Prostate gland (tissue), 2 donors: Measurements from ENCODE around the gene BSND. TPM values are rescaled to one million over a fixed set of nuclear protein-coding genes. Genes with fewer than 3 reads are reported as not detected.
A peak's percentile ranks its signal among the peaks of the same experiment; 100 is the strongest.

Experiments used
- DNase-seq: peaks from one replicate; pipeline ENCODE4 v3.0.0-alpha.2; 2019; ENCODE audit warnings: low spot score
- H3K27ac ChIP-seq, 2 donors: fragments of 200-600 bp; sonication (generic); 2 replicates each; pipeline ENCODE4 v1.5.1; 2017 to 2019
- H3K27me3 ChIP-seq: fragments of 200-600 bp; sonication (generic); replicated peaks from 2 replicates; pipeline ENCODE4 v1.5.1; 2019; ENCODE audit not compliant: insufficient read depth
- H3K36me3 ChIP-seq, 2 donors: fragments of 200-600 bp; sonication (generic); 1 replicate in 1 of 2; 2 replicates in 1 of 2; pipeline versions ENCODE4 v1.5.1 to v1.8.1; 2017 to 2019
- H3K4me1 ChIP-seq: fragments of 200-600 bp; sonication (generic); replicated peaks from 2 replicates; pipeline ENCODE4 v1.5.1; 2019
- H3K4me3 ChIP-seq, 2 donors: fragments of 200-600 bp; sonication (generic); 2 replicates each; pipeline ENCODE4 v1.5.1; 2017 to 2019
- H3K9me3 ChIP-seq: fragments of 200-600 bp; sonication (generic); 2 replicates; pipeline ENCODE4 v1.5.1; 2017
- CTCF ChIP-seq, 4 experiments: fragments of 200-600 bp in 2 of 4; fragments of 450-650 bp in 2 of 4; sonication (generic) in 2 of 4; IDR thresholded peaks; 1 replicate in 3 of 4; 2 replicates in 1 of 4; pipeline ENCODE4 v1.5.1; 2016 to 2019; ENCODE audit warnings: antibody characterized with exemption in 4 of 4, mild to moderate bottlenecking in 2 of 4, moderate library complexity in 2 of 4
- POLR2A ChIP-seq: fragments of 450-650 bp; IDR thresholded peaks from one replicate; pipeline ENCODE4 v1.6.1; 2016; ENCODE audit warnings: antibody characterized with exemption, mild to moderate bottlenecking
- POLR2AphosphoS5 ChIP-seq: sonication (generic); formaldehyde crosslinking; IDR thresholded peaks from one replicate; pipeline ENCODE4 v1.6.1; 2017; ENCODE audit warnings: antibody characterized with exemption
- WGBS: methylation state at CpG from one replicate; pipeline ENCODE4 v1.1.5; 2018; 5-methylcytosine and 5-hydroxymethylcytosine counted together
- intact Hi-C: fragments of 100-400 bp; cut with DNase I; formaldehyde crosslinking; loops from one replicate; pipeline ENCODE4 v1.14.2; 2022
- total RNA-seq, 2 donors: library from RNA; depleted of rRNA; stranded (reverse); fragments of >200 nt; gene quantifications; one replicate each; pipeline ENCODE4 v1.1.0, GENCODE V29; 2016

BSND gene
- total RNA-seq, 2 donors from 2014 or later = 0.11 TPM; not detected in 1

GRCh38 chr1:55038974-55039341, 40.2 kb downstream of the BSND start:
- no peak overlapping the region for H3K27ac ChIP-seq
- H3K4me3 ChIP-seq = no peak overlapping the region
- TF ChIP-seq POLR2A (no peak), POLR2AphosphoS5 (no peak), CTCF (IDR thresholded peaks at IDR 0.05) (no peak)
- DNase-seq = no peak
- H3K27me3 ChIP-seq = peaks cover 11% of the 10 kb centered on the region
- no peaks in the 10 kb centered on the region for H3K9me3 ChIP-seq
- H3K36me3 ChIP-seq = no peaks in the 10 kb centered on the region
- 42% methylated on average over 9 of the region's 9 CpGs for WGBS
- H3K4me1 ChIP-seq = no peaks in the 10 kb centered on the region
- intact Hi-C loops = no loop called here

- intact Hi-C loops = no loop called here
- H3K27me3 ChIP-seq = peaks cover 11% of the 10 kb centered on the region
- peak within 1 kb of the TSS in 1 of 2 donors; percentile 13 for H3K4me3 ChIP-seq
These were observed 40.8 kb downstream of the BSND start, which contains the start of gene PCSK9 for GRCh38 chr1:55039342-55040082. PCSK9 (plus strand) TSS chr1:55039548; CDS start chr1:55039838, 290 bp downstream.

GRCh38 chr1:55040083-55040932, 41.6 kb downstream of the BSND start:
- WGBS = 21% methylated on average over 49 of the region's 49 CpGs
- TF ChIP-seq POLR2A = no peak
- TF ChIP-seq CTCF (IDR thresholded peaks at IDR 0.05) = no peak
- TF ChIP-seq POLR2AphosphoS5 = no peak

More at GRCh38 chr1:55039342-55040082, 40.8 kb downstream of the BSND start, which contains the start of gene PCSK9:
- no peak for TF ChIP-seq POLR2A
- no peak for TF ChIP-seq CTCF (IDR thresholded peaks at IDR 0.05)
- no peak for TF ChIP-seq POLR2AphosphoS5
- H3K36me3 ChIP-seq = no peaks in the 10 kb centered on the region
- H3K27ac ChIP-seq = no peak within 1 kb of the TSS
- no peaks in the 10 kb centered on the region for H3K4me1 ChIP-seq
- DNase-seq = no peak
- no peaks in the 10 kb centered on the region for H3K9me3 ChIP-seq
- under 1% methylated on average over 66 of the region's 67 CpGs for WGBS

GRCh38 chr1:55040933-55041494, 42.3 kb downstream of the BSND start:
- WGBS = 73% methylated on average over 4 of the region's 5 CpGs

More at GRCh38 chr1:55040083-55040932, 41.6 kb downstream of the BSND start:
- no peak for DNase-seq
- peak overlapping the region in 1 of 2 donors; percentile 13 for H3K4me3 ChIP-seq
- intact Hi-C loops = no loop called here
- no peak overlapping the region for H3K27ac ChIP-seq
- H3K27me3 ChIP-seq = peaks cover 11% of the 10 kb centered on the region
- H3K9me3 ChIP-seq = no peaks in the 10 kb centered on the region
- H3K36me3 ChIP-seq = no peaks in the 10 kb centered on the region
- H3K4me1 ChIP-seq = no peaks in the 10 kb centered on the region

More at GRCh38 chr1:55040933-55041494, 42.3 kb downstream of the BSND start:
- DNase-seq = no peak
- H3K27me3 ChIP-seq = peaks cover 11% of the 10 kb centered on the region
- no peaks in the 10 kb centered on the region for H3K36me3 ChIP-seq
- H3K27ac ChIP-seq = no peak overlapping the region
- intact Hi-C loops = no loop called here
- no peaks in the 10 kb centered on the region for H3K9me3 ChIP-seq
- H3K4me3 ChIP-seq = no peak overlapping the region
- H3K4me1 ChIP-seq = no peaks in the 10 kb centered on the region
- no peak for TF ChIP-seq POLR2A
- no peak for TF ChIP-seq CTCF (IDR thresholded peaks at IDR 0.05)
- TF ChIP-seq POLR2AphosphoS5 = no peak
